ENCODE measurements around the gene ALG9. TPM values are rescaled to one million over a fixed set of nuclear protein-coding genes. Genes with fewer than 3 reads are reported as not detected.
A peak's percentile ranks its signal among the peaks of the same experiment; 100 is the strongest.
"Not testable (repeated sequence)": the region's sequence is repeated elsewhere in the genome, so short reads cannot be mapped to it uniquely, and the experiment has no call there.

ALG9 gene
- total RNA-seq, 1 donor from 2014 or later = 69.4 TPM

DNA sequence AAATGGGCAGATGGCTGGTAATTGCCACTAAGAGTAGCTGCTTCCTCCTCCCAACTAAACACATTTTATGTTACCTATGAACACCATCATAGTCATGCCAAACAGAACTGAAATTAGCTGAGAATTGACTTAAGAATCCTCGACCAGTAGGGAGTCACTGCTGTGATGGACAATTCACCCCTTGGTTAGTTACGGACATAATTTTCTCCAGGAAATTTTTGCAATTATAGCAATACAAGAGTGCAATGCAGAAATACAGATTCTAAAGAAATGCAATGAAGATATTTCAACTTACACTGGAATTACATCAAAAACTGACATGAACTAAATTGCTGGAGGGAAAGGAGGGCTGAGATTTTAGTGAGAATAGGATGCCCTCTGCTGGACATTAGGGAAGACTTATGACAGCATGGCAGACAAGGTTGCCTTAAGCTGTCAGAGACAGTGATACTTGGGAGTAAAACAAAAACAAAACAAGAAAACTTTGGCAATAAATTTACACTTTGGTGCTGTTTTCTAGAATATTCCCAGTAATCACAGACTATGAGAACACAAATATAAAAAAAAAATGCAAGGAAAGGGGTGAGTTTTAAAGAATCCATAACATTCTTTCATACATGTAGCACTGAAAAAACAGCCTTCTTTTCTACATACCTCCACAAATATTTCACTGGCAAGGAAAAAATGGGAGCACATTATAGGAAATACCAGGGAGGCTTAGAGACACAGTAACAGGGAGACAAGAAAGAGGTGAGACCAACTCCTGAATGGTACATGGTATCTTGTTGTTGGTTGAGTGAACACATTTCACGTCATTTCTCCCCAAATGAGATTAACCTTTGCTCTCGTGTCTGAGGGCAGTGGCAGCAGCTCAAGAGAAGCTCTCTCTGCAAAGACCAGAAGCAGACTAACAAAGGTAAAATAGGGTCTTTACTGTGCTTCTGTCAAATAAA is 94.0 kb downstream of the ALG9 start:
- TF ChIP-seq, protein P1, sequence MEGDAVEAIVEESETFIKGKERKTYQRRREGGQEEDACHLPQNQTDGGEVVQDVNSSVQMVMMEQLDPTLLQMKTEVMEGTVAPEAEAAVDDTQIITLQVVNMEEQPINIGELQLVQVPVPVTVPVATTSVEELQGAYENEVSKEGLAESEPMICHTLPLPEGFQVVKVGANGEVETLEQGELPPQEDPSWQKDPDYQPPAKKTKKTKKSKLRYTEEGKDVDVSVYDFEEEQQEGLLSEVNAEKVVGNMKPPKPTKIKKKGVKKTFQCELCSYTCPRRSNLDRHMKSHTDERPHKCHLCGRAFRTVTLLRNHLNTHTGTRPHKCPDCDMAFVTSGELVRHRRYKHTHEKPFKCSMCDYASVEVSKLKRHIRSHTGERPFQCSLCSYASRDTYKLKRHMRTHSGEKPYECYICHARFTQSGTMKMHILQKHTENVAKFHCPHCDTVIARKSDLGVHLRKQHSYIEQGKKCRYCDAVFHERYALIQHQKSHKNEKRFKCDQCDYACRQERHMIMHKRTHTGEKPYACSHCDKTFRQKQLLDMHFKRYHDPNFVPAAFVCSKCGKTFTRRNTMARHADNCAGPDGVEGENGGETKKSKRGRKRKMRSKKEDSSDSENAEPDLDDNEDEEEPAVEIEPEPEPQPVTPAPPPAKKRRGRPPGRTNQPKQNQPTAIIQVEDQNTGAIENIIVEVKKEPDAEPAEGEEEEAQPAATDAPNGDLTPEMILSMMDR (IDR thresholded peaks at IDR 0.05; ENCODE audit: partially characterized antibody, unreplicated experiment) = peak; percentile 75
- H3K27ac Mint-ChIP-seq (ENCODE audit: unreplicated experiment) = no peak overlapping the region

DNA sequence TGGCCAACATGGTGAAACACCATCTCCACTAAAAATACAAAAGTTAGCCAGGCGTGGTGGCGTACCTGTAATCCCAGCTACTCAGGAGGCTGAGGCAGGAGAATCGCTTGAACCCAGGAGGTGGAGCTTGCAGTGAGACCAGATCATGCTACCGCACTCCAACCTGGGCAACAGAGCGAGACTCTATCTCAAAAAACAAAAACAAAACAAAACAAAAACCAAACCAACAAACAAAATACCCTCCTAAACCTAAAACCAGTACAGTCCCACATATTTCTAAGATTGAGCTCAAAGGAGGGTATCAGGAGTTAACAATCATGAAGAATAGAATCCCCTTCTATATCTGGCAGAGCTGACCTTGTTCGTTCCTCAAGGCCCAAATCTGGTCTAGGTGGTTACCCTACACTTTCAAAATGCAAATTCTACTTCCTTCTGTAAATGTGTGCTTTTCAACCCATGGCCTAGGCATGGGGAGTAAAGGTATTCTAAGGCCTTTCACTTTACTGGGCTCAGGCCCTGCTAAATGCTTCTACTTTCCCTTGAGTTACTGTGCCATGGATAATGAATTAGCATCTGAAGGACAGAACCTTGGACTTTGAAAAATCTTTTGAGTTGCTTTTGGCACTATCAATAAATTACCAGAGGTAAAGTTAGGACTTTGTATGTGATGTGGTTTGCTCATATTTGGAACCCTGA is 94.8 kb downstream of the ALG9 start:
- Mint-ChIP-seq H3K27ac (ENCODE audit: unreplicated experiment) (no peak overlapping the region), H3K9me3 (ENCODE audit: unreplicated experiment) (no peaks in the 10 kb centered on the region), H3K27me3 (ENCODE audit: unreplicated experiment) (no peaks in the 10 kb centered on the region), H3K36me3 (ENCODE audit: unreplicated experiment) (no peaks in the 10 kb centered on the region), H3K4me1 (ENCODE audit: low read depth, unreplicated experiment) (peaks cover 7% of the 10 kb centered on the region), H3K4me3 (ENCODE audit: unreplicated experiment) (no peak overlapping the region)
- TF ChIP-seq, protein P1 (IDR thresholded peaks at IDR 0.05; ENCODE audit: partially characterized antibody, unreplicated experiment) = no peak
- DNase-seq = no peak

More for the DNA sequence above, 94.0 kb downstream of the ALG9 start:
- no peak for DNase-seq
- H3K4me1 Mint-ChIP-seq (ENCODE audit: low read depth, unreplicated experiment) = peaks cover 7% of the 10 kb centered on the region
- no peaks in the 10 kb centered on the region for H3K27me3 Mint-ChIP-seq (ENCODE audit: unreplicated experiment)
- no peaks in the 10 kb centered on the region for H3K9me3 Mint-ChIP-seq (ENCODE audit: unreplicated experiment)
- no peaks in the 10 kb centered on the region for H3K36me3 Mint-ChIP-seq (ENCODE audit: unreplicated experiment)
- no peak overlapping the region for H3K4me3 Mint-ChIP-seq (ENCODE audit: unreplicated experiment)

DNA sequence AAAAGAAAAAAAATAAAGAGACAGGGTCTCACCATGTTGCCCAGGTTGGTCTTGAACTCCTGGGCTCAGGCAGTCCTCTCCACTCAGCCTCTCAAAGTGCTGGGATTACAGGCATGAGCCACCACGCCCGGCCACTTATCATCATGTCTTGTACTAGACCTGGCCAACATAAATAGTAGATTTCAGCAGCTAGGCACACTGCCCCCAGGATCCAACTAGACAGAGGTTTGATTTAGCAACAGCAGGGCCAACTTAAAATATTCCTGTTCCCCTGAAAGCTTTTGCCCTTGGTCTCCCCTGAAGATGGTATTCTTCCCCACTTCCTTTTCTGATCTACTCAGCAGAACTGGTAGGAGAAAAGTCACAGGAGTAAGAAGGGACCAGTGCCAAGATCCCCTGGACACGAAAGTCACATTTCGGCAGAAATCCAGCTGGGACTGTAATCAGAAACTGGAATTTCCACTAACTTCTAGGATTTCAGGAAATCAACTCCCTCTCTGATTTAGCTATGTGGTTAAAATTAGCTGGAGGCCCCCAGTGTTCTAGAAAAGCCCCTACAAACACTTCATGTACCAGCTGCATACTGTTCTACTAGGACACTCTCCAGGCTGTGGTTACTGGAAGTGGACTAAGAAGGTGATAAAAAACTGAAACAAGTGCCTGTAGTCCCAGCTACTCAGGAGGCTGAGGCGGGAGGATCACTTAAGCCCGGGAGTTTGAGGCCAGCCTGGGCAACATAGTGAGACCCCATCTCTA is 96.2 kb downstream of the ALG9 start:
- Mint-ChIP-seq H3K27ac (ENCODE audit: unreplicated experiment) (no peak overlapping the region), H3K9me3 (ENCODE audit: unreplicated experiment) (no peaks in the 10 kb centered on the region), H3K27me3 (ENCODE audit: unreplicated experiment) (no peaks in the 10 kb centered on the region), H3K4me1 (ENCODE audit: low read depth, unreplicated experiment) (peaks cover 10% of the 10 kb centered on the region), H3K4me3 (ENCODE audit: unreplicated experiment) (no peak overlapping the region), H3K36me3 (ENCODE audit: unreplicated experiment) (no peaks in the 10 kb centered on the region)
- TF ChIP-seq, protein P1 (IDR thresholded peaks at IDR 0.05; ENCODE audit: partially characterized antibody, unreplicated experiment) = no peak
- DNase-seq = no peak

DNA sequence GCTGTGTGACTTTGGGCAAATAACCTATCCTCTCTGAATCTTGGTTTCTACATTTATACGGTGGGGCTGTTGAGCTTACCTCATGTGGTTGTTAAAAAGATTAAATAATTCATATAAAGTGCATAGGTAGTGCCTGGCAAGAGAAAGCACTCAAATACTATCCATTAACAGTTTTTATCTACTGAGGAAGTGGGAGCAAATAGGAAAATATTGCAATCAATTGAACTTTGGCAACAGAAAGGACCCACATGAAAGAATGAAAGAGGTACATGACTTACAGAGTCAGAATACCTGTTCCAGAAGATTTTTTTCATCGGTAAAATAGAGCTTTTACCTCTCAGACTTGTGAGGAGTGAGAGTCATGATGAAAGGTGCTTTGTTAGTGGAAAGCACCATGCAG is 98.8 kb downstream of the ALG9 start:
- no peak overlapping the region for H3K4me3 Mint-ChIP-seq (ENCODE audit: unreplicated experiment)

DNA sequence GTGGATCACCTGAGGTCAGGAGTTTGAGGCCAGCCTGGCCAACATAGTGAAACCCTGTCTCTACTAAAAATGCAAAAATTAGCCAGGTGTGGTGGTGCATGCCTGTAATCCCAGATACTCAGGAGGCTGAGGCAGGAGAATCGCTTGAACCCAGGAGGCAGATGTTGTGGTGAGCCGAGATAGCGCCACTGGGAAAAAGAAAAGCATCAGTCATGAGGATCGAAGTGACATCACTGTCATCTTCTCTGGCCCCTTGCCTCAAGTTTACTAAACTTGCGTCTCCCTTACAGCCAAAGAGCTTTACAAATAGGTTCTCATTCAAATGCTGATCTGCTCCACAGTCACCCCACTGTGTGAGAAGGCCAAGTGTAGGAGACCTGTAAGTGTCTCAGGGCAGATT is 100.2 kb downstream of the ALG9 start:
- not testable (repeated sequence) for H3K4me3 Mint-ChIP-seq (ENCODE audit: unreplicated experiment); H3K27ac Mint-ChIP-seq (ENCODE audit: unreplicated experiment); H3K9me3 Mint-ChIP-seq (ENCODE audit: unreplicated experiment); H3K27me3 Mint-ChIP-seq (ENCODE audit: unreplicated experiment); DNase-seq; H3K36me3 Mint-ChIP-seq (ENCODE audit: unreplicated experiment)
- H3K4me1 Mint-ChIP-seq (ENCODE audit: low read depth, unreplicated experiment) = peaks cover 10% of the 10 kb centered on the region

More for the DNA sequence above, 98.8 kb downstream of the ALG9 start:
- Mint-ChIP-seq H3K9me3 (ENCODE audit: unreplicated experiment) (peaks cover 3% of the 10 kb centered on the region), H3K36me3 (ENCODE audit: unreplicated experiment) (no peaks in the 10 kb centered on the region), H3K27ac (ENCODE audit: unreplicated experiment) (no peak overlapping the region), H3K4me1 (ENCODE audit: low read depth, unreplicated experiment) (peaks cover 9% of the 10 kb centered on the region), H3K27me3 (ENCODE audit: unreplicated experiment) (no peaks in the 10 kb centered on the region)
- DNase-seq = no peak
- TF ChIP-seq, protein P1 (IDR thresholded peaks at IDR 0.05; ENCODE audit: partially characterized antibody, unreplicated experiment) = no peak

All from glutamatergic neuron (in vitro differentiated cells).